HG02938 (cell line): Measurements from ENCODE around the gene STARD10.
A peak's percentile ranks its signal among the peaks of the same experiment; 100 is the strongest.

Experiments
- ATAC-seq: cut with Tn5 transposase; IDR thresholded peaks from one replicate; pipeline ENCODE4 v1.9.1; 2021; ENCODE audit warnings: mild to moderate bottlenecking, moderate library complexity; ENCODE audit not compliant: unreplicated experiment

Gene STARD10

DNA sequence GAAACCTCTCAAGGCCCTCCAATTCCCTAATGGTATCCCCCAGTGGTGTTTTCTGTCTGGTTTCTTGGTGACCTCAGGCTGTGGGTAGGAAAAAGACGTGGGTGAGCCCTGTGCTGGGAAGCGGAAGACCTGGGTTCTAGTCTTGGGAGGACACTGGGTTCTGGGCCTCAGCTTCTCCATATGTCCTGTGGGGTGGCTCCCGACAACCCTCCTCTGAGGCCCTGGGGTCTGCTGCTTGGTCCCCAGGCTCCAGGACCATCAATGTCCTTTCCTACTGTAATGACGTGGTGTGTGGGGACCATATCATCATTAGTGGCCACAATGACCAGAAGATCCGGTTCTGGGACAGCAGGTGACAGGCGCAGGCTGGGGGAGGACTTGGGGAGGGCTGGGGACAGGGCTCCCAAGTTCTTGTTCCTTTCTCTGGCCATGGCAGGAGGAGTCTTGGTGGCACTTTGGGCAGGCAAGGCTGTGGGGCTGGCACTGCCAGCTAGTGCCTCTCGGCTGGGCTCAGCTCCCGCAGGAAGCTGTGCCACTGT, 33.2 kb upstream of the STARD10 start:
- no peak for ATAC-seq

DNA sequence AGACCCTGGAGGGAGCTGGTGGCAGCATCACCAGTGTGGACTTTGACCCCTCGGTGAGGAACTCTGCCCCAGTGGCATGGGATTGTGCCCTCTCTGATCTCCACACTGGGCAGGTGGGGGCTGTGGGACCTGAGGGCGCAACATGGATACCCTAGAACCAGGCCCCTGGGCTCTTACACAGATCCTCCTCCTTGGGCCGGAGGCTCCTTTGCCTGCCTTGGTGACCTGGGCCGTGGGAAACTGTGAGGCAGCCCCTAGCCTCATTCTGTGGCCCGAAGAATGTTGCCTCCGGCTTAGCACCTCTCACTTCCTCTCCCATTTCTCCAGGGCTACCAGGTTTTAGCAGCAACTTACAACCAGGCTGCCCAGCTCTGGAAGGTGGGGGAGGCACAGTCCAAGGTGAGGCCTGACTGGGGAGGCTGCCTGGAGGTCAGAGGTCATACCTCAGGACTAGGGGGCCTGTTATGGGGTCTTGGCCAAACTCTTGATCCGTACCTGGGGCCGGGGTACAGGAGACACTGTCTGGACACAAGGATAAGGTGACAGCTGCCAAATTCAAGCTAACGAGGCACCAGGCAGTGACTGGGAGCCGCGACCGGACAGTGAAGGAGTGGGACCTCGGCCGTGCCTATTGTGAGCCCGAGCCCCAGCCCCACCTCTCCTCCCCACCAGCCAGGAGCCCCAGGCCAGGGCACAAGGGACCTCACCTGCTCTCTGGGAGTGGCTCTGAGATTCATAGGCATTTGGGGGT, 32.5 kb upstream of the STARD10 start:
- no peak for ATAC-seq

DNA sequence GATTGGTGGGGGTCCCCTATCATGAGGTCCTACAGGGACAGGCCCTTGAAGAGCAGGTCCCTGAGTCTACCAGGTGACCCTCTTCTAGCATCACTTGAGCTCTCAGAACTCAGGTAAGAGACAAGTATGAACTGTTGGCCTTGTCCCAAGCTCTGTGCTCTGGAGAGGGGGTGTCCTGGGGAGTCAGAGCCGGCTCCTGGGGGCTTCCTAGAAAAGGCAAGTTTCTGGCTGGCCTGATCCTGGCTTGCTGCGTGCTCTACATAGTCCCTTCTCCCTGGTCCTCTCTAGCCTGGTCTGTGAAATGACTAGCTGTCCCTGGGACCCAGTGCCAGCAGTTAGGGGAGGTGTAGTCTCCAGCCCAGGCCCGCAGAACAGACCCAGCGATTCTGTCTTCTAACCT, 31.8 kb upstream of the STARD10 start:
- ATAC-seq: no peak

DNA sequence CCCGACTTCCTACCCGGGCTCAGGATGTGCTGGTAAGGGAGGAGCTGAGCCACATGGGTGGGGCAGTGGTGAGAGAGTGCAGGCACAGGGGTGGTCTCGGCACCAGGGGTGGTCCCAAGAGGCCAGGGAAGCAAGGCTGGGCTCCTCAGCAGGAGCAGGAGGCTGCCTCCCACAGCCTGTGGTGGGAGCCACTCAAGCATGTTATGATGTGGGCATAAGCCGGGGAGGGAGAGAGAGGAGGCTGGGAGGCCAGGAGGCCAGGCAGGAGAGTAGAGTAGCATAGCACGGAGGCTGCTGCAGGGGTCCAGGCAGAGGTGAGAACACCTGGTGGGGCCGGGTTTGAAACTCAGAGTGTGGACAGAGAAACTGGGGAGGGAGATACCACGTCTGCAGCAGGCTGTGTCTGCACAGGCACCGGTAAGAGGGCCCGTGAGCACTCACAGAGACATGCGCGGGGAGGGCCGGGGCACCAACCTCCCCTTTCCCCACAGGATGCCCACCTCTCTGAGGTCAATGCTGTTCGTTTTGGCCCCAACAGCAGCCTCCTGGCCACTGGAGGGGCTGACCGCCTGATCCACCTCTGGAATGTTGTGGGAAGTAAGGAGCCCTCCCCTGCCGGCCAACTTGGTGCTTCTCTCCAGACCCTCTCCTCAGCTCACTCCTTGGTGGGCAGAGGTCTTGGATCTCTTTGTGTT, 31.1 kb upstream of the STARD10 start:
- ATAC-seq: no peak

DNA sequence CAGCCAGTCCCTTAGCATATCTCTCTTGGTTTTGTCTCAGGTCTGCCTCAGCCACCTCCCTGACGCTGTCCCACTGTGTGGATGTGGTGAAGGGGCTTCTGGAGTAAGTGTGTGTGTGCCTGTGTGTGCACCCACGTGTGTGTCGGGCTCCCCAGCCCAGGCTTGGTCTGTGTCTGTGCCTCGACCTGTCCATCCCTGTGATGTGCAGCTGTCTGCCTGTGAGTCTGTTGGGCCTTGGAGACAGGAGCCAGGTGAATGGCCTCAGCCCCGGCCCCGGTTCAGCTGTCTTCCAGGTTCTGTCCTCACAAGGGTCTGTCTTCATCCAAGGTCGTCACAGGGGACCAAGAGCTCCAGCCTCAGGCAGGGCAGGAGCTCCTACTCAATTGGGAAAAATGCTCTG, 30.2 kb upstream of the STARD10 start:
- no peak for ATAC-seq

DNA sequence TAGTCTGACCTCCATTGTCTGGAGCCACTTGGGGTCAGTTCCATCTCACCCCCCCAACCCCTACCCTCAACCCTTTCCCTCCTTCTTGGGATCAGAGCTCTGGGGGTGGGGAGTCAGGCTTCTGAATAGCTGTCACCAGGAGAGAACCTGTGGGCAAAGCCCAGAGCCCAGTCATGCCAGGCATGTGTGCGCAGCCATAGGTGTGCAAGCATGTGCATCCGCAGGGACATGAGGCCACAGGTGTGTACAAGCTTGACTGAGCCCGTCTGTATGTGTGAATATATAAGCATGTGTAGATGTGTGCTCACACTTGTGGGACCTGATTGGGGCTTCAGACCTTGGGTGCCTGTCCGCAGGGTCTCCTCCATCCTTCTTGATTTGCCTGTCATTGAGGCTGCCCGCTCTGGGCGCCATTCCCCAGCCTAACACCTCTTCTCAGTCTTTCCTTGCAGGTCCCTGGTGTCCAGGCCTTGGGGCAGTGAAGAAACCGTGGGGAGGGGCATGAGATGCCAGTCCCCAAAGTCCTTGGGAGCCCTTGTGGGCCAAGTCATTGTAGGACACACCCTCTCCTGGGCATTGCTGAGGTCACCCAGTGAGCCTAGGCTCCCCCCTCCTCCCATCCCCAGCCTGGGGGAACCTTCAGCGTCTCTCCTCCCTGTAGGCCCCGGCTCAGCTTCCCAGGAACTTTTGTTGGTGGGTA, 29.4 kb upstream of the STARD10 start:
- no peak for ATAC-seq

DNA sequence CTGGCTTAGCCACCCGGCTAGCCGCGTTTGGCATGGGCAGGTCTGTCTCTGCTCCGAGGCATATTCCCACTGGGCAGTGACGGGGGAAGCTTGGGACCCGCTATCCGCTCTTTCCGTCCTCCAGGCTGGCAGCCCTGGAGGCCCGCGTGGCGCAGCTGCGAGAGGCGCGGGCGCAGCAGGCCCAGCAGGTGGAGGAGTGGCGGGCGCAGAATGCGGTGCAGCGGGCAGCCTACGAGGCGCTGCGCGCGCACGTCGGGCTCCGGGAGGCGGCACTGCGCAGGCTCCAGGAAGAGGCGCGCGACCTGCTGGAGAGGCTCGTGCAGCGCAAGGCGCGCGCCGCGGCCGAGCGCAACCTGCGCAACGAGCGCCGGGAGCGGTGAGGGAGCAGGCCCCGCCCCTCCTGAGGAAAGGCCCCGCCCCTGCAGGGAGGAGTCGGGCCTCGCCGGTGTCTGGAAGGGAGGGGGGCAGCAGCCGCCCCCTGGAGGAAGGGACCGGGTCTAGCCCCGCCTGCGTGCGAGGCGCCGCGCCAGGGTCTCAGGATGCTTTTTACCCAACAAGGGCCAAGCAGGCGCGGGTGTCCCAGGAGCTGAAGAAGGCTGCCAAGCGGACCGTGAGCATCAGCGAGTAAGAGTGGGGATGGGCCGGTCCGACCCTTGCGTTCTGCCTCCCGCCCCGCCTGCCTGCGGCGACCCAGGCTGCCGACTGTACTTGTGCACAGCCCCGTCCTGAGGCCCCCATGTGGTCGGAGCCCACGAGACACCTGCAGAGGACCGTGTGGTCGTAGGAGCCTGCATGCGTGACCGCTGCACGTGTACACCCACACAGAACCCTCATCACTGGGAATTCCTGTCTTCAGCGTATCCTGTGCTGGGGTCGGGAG, 28.3 kb upstream of the STARD10 start:
- ATAC-seq: no peak

DNA sequence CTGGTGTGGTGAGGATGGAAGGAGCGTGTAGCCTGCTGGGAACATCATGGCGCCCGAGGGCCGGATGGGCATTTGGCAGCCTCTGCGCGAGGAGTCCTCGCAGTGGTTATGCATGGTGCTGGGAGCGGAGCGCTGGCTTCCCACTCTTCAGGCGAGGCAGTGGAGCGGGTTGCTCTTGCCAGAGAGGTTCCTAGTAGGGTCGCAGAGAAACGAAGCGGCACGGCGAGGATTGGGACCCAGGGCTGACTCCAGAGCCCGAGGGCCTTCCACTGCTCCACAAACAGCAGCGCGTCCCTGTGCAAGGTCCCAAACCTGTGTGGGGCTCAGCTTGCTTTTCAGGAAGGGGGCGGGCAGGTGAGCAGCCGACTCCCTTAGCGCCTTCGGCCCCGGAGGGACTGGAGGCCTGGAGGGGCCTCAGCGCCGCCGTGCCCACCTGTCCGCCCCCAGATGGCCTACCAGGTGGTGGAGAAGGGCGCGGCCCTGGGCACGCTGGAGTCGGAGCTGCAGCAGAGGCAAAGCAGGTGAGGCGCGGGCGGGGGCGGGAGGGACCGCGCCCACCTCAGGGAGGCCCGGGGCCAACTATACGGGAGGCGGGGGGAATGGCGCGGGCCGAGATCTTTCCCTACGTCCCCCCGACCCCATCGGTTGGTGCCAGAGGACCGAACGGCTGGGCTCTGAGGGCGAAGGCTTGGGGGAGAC, 27.5 kb upstream of the STARD10 start:
- ATAC-seq: no peak

DNA sequence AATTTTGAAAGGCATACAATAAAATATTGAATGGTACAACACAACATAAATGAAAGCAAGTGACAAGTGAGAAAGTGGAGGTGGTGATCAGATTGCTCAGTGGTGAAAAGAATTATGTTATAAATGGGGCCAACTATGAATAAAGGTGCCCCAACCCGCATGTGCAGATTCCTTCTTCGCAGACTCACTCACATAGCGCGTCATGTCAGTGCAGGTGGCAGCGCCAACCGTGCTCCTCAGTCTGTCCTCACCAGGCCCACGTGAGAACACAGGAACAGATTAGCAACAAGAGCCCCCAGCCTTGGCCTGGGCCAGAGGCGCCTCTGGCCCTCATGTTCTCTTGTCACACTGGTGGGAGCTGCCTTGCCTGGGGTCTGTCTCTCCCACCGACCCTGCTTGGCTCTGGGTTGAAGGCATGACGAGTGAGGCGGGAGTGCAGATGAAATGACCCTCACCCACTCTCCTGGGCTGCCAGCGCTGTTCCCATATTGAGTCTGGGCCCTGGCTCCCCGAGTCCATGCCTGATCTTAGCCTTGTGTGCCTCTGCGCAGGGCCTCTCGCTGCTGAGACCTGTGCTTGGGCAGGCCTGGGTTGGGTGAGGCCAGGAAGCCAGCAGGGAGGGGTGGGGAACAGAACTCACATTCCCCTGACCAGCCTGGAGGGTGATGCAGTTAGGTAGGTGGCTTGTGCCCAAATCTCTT, 26.7 kb upstream of the STARD10 start:
- no peak for ATAC-seq

DNA sequence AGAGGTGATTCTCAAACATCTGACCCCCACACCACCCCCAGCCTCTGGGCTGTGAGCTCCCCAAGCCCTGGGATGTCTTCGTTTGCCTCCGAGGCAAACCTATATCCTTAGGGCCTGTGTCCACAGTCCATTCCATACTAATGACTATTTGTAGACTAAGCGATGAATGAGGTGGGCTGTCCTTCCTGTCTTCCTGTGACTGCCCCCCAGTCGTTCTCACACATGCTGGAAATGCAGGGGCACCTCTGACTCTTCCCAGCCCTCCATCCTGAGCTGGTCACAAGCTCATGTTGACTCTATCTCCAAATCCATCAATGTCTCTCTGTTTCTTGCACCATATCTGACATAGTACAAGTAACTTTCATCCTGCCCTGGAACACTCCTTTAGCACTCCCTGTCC, 25.1 kb upstream of the STARD10 start:
- no peak for ATAC-seq

DNA sequence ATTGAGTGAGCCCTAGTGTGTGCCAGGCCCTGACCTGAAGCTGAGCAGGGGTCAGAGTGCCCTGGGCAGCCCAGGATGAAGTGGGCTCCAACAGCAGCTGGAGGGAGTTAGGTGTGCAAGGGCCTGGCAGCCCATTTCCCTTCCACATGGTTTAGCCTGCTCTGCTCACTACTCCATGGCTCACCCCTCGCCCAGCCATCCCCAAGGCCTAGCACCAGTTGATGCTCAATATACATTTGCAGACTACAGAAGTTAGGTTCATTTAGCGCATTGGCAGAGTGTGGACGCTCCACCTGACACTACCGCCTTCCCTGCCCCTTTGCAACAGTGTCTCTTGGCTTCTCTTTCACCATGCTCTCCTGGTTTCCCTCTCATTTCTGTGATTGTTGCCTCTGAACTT, 24.1 kb upstream of the STARD10 start:
- no peak for ATAC-seq

DNA sequence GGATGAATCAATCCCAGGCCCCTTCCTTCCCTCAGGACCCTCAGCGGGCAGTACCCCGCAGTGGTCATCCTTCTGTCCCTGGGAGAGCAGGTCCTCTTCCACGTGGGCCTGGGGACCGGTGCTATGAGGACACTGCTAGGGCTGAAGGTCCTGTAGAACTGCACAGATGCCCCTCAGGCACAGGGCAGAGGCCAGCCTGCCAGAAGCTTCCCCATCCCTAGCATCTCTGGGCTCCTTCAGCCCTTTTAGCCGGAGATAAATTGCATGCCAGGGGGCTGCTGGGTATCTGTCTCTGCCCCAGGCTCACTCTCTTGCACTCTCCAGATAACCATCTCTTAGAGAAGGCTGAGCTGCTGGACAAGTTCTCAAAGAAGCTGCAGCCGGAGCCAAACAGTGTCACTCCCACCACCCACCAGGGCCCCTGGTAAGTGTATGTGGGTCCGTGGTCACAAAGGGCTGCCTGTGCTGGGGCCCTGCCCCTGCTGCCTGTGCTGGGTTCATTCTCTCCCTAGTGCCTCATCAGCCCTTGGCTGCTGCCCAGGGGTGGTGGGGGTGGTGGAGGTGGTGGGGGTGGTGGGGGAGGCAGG, 22.6 kb upstream of the STARD10 start:
- ATAC-seq: no peak

DNA sequence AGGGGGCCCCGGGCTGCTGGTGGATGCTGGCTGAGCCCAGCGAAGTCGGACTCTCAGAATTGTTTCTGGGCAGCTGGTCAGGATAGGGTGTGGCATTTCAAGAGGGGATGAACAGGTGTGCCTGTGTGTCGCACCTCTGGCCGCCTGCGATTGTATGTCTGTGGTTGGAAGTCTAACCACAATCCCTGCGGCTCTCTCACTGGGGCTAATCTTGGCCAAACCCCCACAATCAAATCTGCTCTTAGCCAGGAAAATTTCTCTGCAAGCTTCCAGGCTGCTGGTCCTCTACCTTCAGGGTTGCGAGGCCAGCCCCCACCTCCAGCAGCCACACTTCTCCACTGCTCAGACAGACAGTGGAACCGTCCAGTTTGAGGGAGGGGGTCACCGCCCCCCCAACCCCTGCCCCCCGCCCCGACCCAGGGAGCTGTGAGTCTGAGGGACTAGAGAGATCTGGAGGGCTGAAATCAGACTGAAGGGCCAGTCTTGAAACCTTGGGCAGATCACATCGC, 21.3 kb upstream of the STARD10 start:
- no peak for ATAC-seq

DNA sequence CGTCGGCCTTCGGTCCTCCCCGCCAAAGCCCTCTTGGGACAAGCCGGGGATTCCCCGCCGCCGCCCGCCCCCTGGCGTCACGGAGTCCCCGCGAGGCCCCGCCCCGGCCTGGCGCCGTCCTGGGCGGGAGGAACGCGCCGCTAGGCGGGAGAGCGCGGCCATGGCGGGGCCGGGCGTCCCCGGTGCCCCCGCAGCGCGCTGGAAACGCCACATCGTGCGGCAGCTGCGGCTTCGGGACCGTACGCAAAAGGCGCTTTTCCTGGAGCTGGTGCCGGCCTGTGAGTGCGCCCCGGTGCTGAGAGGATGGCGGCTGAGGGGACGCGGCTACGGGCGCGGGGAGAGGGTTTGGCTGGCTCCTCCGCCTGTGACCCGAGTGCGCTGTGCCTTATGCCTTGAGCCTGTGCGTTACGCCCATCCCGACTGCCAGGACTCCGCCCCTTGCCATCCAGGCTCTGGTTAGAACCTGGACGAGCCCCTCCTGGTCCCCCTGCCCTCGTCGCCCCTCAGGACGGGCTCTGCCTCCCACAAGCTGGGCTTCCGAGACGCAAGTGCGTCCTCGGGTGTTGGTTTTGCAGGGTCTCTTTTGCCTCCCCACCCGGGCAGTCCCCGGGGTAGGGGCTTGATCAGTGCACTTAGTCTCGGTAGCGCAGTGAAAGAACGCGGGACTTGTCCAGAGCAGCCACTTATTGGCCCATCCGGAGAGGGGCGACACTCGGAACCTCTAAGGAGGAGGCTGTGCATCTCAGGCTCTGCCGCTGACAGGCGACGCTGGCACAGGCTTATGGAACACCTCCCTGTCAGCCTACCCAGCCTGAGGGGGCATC, 20.7 kb upstream of the STARD10 start, which contains the start of gene ATG16L2:
TSS of gene ATG16L2 (plus strand) at position 126 of the 824 bp plus-strand sequence. CDS start at position 161, 35 bp downstream.
- ATAC-seq: peak; percentile 44

DNA sequence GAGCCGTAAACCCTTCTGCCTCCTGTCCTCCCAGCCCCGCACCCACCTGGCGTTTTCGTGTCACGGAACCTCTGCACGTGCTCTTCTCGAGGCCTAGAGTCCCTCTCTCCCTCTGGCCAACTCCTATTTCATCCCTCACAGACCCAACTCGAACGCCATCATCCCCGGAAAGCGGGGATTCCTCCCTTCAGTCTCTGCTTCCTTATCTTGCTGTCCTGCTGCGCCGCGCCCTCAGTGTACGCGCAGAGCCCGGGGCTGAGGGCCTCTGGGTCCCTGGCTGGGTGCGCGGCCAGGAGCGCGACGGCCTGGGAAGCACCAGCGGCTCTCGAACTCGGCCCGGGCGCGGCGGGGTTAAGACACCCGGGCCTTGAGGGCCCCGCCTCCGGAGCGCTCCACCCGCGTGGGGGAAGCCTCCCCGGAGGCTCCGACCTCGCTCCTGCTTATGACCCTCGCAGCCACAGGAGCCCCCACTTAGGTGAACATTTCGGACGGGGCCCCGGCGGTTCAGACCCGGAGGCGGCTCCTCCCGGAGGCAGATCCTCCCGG, 20.0 kb upstream of the STARD10 start:
- ATAC-seq: peak; percentile 40

DNA sequence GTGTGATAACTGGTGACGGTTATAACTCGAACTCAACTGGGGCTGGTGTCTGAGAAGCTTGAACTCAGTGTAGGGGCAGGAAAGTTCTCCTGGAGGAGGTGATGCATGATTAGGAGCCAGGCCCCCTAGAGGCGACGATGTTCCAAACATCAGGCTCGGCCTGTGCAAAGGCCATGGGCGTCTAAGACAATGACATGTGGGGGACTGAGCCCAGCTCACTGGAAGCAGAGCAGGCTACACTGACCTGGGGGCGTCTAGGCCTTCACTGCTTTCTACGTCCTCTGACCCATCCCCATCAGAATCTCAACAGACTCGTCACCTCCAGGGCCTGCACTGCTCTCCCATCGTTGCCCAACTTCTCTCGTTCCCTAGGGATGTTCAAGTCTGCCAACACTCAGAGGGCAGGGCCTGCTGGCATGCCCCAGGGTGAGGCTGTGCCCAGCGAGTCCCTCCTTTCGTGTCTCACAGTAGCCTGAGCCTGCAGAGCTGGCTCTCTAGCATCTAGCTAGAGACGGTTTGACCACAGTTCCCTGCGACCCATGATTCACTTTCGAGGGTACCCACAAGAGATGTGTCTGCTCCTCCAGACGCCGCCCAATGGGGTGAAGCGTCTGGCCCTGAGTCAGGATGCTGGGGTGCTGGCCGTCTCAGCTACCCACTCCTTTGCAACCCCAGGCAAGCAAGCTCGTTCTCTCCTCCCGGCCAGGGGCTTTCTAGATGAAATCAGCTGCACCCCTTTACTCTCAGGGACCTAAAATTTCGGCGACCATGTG, 19.3 kb upstream of the STARD10 start:
- ATAC-seq: no peak

DNA sequence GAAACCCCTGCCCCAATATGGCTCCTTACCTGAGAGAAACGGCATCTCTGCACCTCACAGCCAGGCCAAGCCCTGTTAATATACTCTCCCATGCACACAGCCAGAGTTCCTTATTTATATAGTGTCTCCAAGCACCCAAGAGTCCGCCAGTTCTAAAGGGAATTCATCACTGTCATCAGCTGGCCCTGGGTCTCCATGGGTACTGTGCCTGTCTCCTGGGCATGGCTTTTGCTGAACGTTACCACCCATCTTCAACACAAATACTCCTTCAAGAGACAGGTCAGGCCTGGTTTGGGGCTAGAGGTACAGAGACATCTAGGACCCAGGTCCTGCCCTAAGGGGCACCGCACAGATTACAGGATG, 18.7 kb upstream of the STARD10 start:
- ATAC-seq: no peak
